Activated CD4-positive, alpha-beta T cell treated with anti-CD3 and anti-CD28 coated beads, Interleukin-2, amount 50 U/mL, for 24 hours (primary cell): ENCODE data around the gene VPS18.
"Not testable (repeated sequence)": the region's sequence is repeated elsewhere in the genome, so short reads cannot be mapped to it uniquely, and the experiment has no call there.

Experiments
- DNase-seq, 2 donors: peaks; one replicate each; pipeline ENCODE4 v3.0.0-alpha.2; 2020; ENCODE audit warnings: low read depth in 1 of 2, low spot score in 1 of 2

The VPS18 gene, protein sequence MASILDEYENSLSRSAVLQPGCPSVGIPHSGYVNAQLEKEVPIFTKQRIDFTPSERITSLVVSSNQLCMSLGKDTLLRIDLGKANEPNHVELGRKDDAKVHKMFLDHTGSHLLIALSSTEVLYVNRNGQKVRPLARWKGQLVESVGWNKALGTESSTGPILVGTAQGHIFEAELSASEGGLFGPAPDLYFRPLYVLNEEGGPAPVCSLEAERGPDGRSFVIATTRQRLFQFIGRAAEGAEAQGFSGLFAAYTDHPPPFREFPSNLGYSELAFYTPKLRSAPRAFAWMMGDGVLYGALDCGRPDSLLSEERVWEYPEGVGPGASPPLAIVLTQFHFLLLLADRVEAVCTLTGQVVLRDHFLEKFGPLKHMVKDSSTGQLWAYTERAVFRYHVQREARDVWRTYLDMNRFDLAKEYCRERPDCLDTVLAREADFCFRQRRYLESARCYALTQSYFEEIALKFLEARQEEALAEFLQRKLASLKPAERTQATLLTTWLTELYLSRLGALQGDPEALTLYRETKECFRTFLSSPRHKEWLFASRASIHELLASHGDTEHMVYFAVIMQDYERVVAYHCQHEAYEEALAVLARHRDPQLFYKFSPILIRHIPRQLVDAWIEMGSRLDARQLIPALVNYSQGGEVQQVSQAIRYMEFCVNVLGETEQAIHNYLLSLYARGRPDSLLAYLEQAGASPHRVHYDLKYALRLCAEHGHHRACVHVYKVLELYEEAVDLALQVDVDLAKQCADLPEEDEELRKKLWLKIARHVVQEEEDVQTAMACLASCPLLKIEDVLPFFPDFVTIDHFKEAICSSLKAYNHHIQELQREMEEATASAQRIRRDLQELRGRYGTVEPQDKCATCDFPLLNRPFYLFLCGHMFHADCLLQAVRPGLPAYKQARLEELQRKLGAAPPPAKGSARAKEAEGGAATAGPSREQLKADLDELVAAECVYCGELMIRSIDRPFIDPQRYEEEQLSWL

DNA sequence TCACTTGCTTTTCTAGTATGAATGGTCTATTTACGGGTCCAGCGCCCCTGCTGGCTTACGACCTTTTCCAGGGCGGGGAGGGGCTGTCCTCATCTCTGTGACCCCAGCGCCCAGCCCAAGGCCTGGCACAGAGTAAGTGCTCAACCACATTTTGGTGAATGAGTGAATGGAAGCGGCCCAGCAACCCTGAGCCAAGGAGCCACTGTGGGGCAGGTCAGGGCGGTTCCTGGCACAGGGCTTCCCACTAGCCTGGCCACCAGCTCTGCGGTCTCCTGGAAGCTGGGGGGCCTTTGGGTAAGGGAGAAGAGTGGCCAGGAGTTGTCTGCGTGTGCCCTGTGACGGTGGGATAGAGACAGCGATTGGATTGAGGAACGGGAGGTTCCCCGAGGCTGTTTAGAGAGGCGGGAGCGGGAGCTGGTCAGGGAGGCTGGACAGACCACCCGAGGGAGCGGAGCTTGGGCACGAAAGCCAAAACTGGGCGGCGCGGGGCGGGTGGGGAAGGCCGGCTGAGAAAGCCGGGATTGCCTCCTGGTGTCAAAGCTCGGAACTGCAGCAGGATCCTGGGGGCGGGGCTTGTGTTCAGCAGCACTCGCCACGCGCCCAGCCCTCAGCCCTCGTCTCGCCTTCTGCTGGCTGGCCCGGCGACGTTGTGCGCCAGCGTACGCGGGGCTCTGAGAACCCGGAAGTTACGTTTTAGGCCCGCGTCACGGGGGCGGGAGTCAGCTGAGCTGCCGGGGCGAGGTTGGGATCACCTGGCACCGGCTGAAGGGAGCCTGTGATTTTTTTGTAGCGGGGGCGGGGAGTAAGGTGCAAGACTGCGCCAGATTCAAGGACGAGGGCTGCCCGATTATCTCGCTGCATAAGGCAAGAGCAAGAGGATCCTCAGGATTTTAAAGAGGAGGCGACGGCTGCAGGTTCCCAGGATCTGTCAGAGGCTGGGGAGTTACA lies at the start of gene VPS18:
Gene VPS18, plus strand, starts transcription at position 718 of the 948 bp plus-strand sequence. CDS start 319 bp downstream, outside the sequence.
- peak; percentile 98 to 99 for DNase-seq

DNA sequence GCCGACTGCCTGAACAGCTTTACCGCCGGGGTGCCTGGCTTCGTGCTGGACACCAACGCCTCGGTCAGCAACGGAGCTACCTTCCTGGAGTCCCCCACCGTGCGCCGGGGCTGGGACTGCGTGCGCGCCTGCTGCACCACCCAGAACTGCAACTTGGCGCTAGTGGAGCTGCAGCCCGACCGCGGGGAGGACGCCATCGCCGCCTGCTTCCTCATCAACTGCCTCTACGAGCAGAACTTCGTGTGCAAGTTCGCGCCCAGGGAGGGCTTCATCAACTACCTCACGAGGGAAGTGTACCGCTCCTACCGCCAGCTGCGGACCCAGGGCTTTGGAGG lies 49.6 kb upstream of the VPS18 start:
- DNase-seq: peak; percentile 4 to 17

DNA sequence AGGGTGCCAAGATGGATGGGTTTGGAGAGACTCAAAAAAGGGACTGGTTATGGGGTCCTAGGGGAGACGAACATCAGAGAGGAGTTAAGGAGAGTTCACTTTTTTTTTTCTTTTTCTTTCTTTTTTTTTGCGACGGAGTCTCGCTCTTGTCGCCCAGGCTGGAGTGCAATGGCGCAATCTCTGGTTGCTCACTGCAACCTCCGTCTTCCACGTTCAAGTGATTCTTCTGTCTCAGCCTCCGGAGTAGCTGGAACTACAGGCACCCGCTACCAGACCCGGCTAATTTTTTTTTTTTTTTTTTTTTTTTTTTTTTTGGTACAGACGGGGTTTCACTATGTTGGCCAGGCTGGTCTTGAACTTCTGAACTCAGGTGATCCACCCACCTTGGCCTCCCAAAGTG lies 49.2 kb upstream of the VPS18 start:
- no peak for DNase-seq

DNA sequence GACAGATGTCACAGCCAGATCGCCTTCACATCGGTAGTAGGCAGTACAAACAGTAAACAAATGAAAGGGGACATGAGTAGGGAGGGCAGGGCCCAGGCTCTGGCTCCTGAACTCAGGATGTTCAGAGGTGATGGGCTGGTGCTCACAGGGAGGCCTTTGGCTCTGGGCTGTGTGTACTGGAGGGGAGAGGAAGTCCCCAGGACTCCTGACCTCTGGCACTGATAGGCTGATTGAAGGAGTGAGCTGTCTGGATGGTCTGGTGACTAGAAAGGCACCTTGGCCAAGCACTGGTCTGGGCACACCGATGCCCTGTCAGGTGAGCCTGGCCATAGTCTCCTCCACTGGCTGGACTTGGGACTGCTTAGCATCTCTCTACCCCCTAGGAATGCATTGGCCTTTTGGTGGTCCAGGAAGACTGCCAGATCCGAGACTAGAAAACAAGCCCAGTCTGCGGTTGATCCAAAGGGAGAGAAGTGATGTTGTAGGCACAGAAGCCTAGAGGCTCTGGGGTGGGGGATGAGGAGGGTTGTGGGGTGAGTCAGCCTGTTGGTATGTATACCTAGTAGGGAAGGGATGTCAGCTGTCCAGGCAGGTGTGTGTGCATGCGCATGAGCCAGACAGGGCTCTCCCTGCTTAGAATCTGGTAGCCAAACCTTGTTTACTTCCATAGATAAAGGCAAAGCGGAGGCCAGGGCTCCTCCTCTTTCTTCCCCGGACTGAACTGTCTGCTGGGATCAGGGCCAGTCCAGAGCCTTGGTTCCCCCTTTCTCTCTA lies 48.6 kb upstream of the VPS18 start:
- DNase-seq: no peak

DNA sequence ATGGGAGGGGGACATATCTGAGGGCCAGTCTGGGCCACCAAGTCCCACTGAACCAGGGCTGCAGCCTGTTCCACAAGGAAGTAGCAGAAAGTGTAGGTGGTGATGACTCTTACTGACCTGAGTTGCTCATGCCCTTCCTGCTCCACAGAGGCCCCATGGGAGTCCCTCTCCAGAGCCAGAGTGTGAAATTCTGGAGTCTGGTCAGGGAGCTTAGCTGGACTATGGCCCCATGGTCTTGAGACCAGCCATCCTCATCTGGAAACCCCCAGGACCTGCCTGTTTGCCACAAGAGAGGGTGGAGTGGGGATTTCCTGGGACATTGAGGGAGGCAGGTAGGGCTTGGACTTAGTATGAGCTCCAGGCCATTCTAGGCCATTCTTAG lies 47.4 kb upstream of the VPS18 start:
- no peak for DNase-seq

DNA sequence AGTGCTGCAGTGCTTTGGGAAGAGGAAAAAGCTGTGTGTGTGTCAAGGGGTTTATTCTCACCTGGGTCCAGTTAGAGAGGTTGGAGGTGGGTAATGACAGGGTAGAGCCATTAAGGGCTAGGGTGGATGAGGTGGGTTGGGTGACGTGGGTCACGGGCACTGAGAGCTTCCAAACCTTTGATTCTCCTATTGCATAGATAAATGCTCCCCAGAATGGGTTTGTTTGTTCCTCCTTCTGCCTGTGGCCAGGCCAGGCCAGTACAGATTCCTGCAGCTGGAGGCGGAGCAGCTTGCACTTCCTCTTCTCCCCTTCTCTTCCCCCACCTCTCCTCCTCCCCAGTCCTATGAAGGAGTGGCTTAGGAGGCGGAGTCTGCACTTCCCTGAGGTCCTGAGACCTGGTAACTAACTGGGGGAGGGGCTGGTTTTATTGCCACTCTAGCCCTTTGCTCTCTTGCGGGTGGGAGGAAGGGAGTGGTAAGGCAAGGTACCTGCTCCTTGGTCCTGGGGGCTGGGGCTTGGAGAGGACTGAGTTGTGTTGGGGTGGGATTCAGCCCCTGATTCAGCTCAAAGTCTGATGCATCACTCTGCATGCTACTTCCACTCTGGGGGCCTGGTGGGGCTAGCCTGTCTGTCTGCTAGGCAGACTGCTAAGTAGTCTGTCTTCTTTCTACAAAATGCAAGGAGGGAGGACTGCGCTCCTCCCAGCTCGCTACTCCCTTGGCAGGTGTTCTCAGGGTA lies 46.9 kb upstream of the VPS18 start:
- no peak for DNase-seq

DNA sequence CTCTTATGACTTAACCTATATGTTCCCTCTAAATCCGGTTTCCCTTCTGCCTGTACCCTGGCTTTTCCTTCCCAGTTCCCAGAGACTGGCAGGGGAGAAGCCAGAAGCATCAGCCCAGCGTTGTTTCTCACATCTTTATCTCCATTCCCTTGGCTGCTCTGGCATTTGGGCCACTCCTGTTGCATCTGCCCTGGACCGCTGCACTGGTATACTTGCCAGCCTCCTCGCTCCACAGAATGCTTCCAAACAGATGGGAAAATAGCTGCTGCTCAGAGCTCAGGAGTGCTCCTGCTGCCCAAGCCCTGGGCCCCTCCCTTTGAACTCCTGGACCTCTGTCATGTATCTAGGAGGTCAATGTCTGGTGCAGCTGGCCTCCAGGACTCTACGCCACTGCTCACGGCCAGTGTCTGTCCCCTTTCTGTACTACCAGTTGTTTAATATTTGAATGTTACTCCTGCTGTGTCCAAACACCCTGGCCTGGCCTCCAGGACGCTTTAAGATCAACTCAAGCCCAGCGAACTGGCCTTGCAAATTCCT lies 43.6 kb upstream of the VPS18 start:
- no peak for DNase-seq

DNA sequence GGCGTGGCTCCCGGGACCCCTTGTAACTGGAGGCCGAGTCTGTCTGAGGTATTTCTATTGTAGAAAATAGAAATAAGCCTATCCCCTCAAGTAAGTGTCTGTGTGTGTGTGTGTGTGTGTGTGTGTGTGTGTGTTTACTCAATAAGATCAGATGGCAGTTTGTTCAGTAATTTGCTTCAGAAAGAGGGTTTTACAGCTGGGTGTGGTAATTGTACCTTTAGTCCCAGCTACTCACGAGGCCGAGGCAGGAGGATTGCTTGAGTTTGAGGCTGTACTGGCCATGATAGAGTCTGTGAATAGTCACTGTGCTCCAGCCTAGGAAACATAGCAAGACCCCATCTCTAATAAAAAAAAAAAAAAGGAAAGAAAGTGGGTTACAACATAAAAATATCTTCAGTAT lies 41.7 kb upstream of the VPS18 start:
- DNase-seq: no peak

DNA sequence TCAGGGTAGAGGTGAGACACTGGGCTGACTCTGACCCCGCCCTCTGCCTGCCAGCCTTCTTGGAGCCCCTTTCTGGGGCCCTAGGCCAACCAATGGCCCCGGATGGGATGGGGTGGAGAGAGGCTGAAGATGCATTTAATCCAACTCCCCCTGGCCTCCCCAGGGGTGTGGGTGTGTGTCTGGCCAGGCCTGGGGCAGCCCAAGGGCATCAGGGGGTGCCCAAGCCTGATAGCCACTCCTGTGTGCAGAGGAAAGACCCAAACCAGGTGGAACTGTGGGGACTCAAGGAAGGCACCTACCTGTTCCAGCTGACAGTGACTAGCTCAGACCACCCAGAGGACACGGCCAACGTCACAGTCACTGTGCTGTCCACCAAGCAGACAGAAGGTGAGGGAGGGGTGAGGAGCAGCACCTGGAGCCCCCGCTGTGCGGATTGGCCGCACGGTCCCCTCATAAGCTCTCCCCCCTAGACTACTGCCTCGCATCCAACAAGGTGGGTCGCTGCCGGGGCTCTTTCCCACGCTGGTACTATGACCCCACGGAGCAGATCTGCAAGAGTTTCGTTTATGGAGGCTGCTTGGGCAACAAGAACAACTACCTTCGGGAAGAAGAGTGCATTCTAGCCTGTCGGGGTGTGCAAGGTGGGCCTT lies 40.9 kb upstream of the VPS18 start:
- DNase-seq: no peak

DNA sequence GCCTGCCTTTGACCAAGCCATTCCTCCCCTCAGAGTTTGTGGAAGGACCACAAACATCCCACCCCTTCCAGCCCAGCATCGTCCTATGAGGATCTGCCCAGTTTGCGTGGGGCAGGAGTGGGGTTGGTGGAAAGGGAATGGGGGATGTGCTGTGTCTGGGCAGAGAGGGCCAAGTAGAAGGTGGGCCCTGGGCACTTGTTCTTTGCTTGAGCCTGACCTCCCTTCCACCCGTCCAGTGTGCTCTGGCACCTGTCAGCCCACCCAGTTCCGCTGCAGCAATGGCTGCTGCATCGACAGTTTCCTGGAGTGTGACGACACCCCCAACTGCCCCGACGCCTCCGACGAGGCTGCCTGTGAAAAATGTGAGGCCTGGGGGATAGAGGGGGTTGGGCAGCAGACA lies 40.1 kb upstream of the VPS18 start:
- no peak for DNase-seq

DNA sequence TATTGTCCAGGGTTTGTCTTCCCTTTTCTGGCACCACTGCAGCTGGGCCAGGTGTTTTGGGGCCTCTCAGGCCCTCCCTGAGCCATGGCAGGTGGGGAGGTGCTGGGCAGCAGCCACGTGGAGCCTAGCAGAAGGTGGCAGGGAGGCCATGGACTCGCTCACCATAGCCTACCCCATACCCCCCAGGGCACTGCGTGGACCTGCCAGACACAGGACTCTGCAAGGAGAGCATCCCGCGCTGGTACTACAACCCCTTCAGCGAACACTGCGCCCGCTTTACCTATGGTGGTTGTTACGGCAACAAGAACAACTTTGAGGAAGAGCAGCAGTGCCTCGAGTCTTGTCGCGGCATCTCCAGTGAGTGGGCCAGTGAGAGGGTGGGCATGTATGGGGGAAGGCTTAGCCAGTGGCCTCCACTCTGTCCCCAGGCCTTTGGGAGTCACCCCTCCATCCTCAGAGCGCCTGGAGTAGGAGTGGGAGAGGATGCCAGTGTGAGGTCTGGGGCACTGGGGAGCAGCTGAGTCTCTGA lies 38.5 kb upstream of the VPS18 start:
- no peak for DNase-seq

DNA sequence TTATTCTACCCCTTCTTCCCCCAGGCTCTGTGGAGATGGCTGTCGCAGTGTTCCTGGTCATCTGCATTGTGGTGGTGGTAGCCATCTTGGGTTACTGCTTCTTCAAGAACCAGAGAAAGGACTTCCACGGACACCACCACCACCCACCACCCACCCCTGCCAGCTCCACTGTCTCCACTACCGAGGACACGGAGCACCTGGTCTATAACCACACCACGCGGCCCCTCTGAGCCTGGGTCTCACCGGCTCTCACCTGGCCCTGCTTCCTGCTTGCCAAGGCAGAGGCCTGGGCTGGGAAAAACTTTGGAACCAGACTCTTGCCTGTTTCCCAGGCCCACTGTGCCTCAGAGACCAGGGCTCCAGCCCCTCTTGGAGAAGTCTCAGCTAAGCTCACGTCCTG lies 37.5 kb upstream of the VPS18 start:
- DNase-seq: no peak

DNA sequence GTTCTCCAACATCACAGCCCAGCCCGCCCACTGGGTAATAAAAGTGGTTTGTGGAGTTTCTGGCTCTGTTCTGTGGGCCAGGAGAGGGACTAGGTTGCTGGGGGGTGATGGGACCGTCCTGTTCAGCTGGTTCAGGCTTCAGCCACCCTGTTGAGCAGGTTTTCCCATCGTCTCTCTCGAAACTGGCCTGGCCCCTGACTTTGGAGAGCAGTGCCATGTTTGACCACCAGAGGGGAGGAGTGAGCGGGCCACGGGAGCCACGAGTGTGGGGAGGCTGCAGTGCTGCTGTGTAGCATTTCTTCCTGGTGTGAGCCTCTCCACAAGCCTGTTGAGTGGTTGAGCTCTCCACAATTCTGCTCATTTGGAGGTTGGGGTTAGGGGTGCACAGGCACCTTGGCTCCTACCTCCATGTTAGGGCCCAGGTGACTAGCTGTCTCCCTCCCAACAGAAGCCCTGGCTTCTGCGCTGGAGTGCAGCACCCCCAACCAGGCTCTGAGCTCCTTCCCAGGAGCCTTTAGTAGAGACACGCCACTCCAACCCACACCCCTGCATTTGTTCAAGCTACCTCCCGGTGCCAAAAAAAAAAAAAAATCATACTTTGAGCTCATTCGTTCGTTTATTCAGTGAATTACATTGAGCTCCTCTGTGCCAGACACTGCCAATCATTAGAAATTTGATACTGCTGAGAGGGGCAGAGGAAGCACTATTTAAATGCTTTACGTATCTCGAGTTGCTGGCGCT lies 36.5 kb upstream of the VPS18 start:
- DNase-seq: peak; percentile 70 to 79

DNA sequence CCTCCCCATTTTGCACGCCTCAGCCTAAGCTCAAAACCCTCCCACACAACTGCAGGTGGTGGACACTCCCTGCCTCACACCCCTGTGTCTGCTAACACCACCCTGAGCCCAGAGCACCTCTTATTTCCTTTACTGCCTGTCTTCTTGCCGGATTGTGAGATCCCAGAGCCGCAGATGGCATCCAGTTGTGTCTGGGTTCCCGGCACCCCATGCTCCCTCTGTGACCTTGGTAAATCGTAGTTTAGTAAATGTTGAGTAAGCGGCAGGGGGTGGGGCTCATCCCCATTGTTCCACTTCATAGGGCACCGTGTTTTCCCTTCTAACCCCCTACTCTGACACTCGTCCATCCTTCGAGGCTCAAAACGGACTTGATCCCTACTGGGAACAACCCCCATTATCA lies 35.5 kb upstream of the VPS18 start:
- no peak for DNase-seq

DNA sequence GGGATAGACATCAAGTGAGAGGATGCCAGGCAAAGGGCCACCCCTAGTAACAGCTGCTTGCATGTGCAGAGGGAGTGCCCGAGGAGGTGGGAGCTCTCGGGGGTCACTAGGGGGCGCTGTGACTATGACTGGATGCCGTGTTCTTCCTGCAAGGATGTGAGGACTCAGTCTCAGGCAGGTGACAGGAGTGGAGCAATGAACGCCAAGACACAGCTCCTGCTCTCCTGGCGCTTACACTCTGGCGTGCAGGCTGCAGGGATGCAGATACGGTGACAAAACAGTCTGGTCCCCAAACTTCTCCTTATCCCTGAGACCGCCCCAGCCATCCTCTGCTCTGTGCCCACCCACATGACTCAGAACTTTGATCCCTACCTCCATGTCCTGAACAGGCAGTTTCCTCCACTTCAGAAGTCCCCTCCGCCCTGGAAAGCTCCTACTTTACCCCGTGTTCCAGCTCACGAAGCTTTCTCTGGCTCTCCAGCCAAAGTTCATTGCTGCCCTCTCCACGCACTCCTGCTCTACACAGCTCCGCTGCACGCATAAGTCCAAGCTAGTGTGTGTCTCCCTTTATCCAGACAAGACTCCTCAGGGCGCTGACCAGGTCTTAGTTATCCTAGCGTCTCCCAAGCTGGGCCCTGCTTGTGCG lies 34.9 kb upstream of the VPS18 start:
- peak; percentile 68 to 82 for DNase-seq

DNA sequence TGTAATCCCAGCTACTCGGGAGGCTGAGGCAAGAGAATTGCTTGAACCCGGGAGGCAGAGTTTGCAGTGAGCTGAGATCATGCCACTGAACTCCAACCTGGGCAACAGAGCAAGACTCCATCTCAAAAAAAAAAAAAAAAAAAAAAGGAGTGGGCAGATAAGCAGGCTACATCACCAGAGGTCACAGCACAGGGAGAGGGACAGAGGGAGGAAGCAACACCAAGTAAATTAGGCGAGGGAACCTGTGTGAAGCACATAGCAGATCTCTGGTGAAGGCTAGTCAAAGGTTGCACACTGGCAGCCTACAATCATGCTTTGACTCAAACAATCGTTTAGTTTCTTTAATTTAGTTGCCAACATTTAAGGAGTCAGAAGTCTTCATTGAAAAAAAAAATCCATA lies 33.1 kb upstream of the VPS18 start:
- not testable (repeated sequence) for DNase-seq

DNA sequence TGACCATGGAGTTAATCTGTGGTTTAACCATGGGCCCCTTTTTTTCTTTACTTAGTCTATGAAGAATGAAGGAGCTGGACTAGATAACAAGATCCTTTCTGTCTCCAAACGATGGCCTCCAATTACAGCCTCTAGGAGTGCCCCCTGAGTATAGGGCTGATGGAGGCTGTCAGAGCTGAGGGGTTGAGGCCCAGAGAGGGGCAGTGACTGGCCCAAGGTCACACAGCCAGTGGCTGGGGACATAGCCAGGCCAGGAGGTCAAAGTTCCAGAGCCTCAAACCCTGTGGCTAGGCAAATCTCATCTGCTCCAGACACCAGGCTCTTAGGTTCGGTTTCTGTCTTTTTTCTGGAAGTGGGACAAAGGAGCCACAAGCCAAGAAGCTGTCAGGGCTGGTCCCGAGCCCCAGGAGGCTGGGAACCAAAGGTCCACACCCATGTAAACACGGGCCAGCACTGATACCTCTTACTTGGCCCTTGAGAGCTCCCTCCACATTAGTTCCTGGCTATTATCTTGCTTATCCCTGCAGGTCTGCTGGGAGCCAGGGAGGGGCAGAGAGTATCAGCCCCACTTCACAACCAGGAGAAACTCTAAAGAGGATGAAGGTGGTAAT lies 30.5 kb upstream of the VPS18 start:
- no peak for DNase-seq
